Stimulated activated memory B cell treated with anti-CD40 and anti-IgM and Interleukin-4, amounts not matched to agents 10 μg/mL and 1 μg/mL and 100 μg/mL, for 72 hours (primary cell): ENCODE results near the gene GLI3.

ENCODE experiments used
- ATAC-seq: fragments of 150-1000 bp; cut with Tn5 transposase; 2 replicates; pipeline ENCODE4 v1.10.0; 2021
- H3K27ac Mint-ChIP-seq: one replicate; pipeline ENCODE4 v1.8.0; 2022; ENCODE audit warnings: mild to moderate bottlenecking, mixed read lengths
- H3K27me3 Mint-ChIP-seq: one replicate; pipeline ENCODE4 v1.8.0; 2022; ENCODE audit warnings: mixed read lengths
- H3K36me3 Mint-ChIP-seq: one replicate; pipeline ENCODE4 v1.8.0; 2022; ENCODE audit warnings: mixed read lengths
- H3K4me1 Mint-ChIP-seq: one replicate; pipeline ENCODE4 v1.8.0; 2022; ENCODE audit warnings: mixed read lengths
- H3K4me3 Mint-ChIP-seq: one replicate; pipeline ENCODE4 v1.8.0; 2022; ENCODE audit warnings: mild to moderate bottlenecking, moderate library complexity, mixed read lengths
- H3K9me3 Mint-ChIP-seq: one replicate; pipeline ENCODE4 v1.8.0; 2022; ENCODE audit warnings: mixed read lengths

GLI3 gene

GRCh38 chr7:42181566-42181965 lies 55.4 kb downstream of the GLI3 start:
- H3K27ac Mint-ChIP-seq = no peak overlapping the region
- no peaks in the 10 kb centered on the region for H3K36me3 Mint-ChIP-seq
- no peak overlapping the region for H3K4me3 Mint-ChIP-seq
- no peaks in the 10 kb centered on the region for H3K27me3 Mint-ChIP-seq
- H3K4me1 Mint-ChIP-seq = peaks cover 6% of the 10 kb centered on the region
- no peaks in the 10 kb centered on the region for H3K9me3 Mint-ChIP-seq
- ATAC-seq = no peak

GRCh38 chr7:42180806-42181205 lies 56.2 kb downstream of the GLI3 start:
- no peak for ATAC-seq
- H3K9me3 Mint-ChIP-seq = no peaks in the 10 kb centered on the region

GRCh38 chr7:42176724-42177101 lies 60.3 kb downstream of the GLI3 start:
- Mint-ChIP-seq H3K4me3 (no peak overlapping the region), H3K27me3 (no peaks in the 10 kb centered on the region), H3K9me3 (no peaks in the 10 kb centered on the region), H3K4me1 (peaks cover 6% of the 10 kb centered on the region), H3K36me3 (no peaks in the 10 kb centered on the region), H3K27ac (no peak overlapping the region)
- ATAC-seq = no peak

More at GRCh38 chr7:42180806-42181205, 56.2 kb downstream of the GLI3 start:
- Mint-ChIP-seq H3K27me3 (no peaks in the 10 kb centered on the region), H3K27ac (no peak overlapping the region), H3K4me1 (peaks cover 6% of the 10 kb centered on the region), H3K4me3 (no peak overlapping the region), H3K36me3 (no peaks in the 10 kb centered on the region)

GRCh38 chr7:42175834-42176723 lies 60.9 kb downstream of the GLI3 start:
- Mint-ChIP-seq H3K4me3 (no peak overlapping the region), H3K27ac (no peak overlapping the region), H3K4me1 (peaks cover 6% of the 10 kb centered on the region), H3K27me3 (no peaks in the 10 kb centered on the region), H3K9me3 (no peaks in the 10 kb centered on the region), H3K36me3 (no peaks in the 10 kb centered on the region)
- ATAC-seq = no peak

- no peaks in the 10 kb centered on the region for H3K36me3 Mint-ChIP-seq
- no peaks in the 10 kb centered on the region for H3K27me3 Mint-ChIP-seq
- no peak for ATAC-seq
- peaks cover 6% of the 10 kb centered on the region for H3K4me1 Mint-ChIP-seq
- no peak overlapping the region for H3K4me3 Mint-ChIP-seq
- no peak overlapping the region for H3K27ac Mint-ChIP-seq
- H3K9me3 Mint-ChIP-seq = no peaks in the 10 kb centered on the region
Observed at GRCh38 chr7:42174391-42174912, 62.6 kb downstream of the GLI3 start.

GRCh38 chr7:42170724-42171123 lies 66.3 kb downstream of the GLI3 start:
- Mint-ChIP-seq H3K27me3 (no peaks in the 10 kb centered on the region), H3K4me3 (no peak overlapping the region), H3K4me1 (no peaks in the 10 kb centered on the region), H3K27ac (no peak overlapping the region), H3K9me3 (no peaks in the 10 kb centered on the region), H3K36me3 (no peaks in the 10 kb centered on the region)
- ATAC-seq = no peak

- ATAC-seq = no peak
- H3K9me3 Mint-ChIP-seq = no peaks in the 10 kb centered on the region
- H3K27ac Mint-ChIP-seq = no peak overlapping the region
- H3K4me3 Mint-ChIP-seq = no peak overlapping the region
- H3K27me3 Mint-ChIP-seq = no peaks in the 10 kb centered on the region
- no peaks in the 10 kb centered on the region for H3K36me3 Mint-ChIP-seq
- no peaks in the 10 kb centered on the region for H3K4me1 Mint-ChIP-seq
Observed at GRCh38 chr7:42168512-42168911, 68.5 kb downstream of the GLI3 start.

GRCh38 chr7:42167631-42168236 lies 69.3 kb downstream of the GLI3 start:
- H3K36me3 Mint-ChIP-seq = no peaks in the 10 kb centered on the region
- no peaks in the 10 kb centered on the region for H3K9me3 Mint-ChIP-seq
- H3K27me3 Mint-ChIP-seq = no peaks in the 10 kb centered on the region
- H3K4me1 Mint-ChIP-seq = no peaks in the 10 kb centered on the region
- H3K4me3 Mint-ChIP-seq = no peak overlapping the region
- ATAC-seq = no peak
- H3K27ac Mint-ChIP-seq = no peak overlapping the region

GRCh38 chr7:42167206-42167605 lies 69.8 kb downstream of the GLI3 start:
- Mint-ChIP-seq H3K4me1 (no peaks in the 10 kb centered on the region), H3K9me3 (no peaks in the 10 kb centered on the region), H3K4me3 (no peak overlapping the region), H3K27me3 (no peaks in the 10 kb centered on the region), H3K27ac (no peak overlapping the region), H3K36me3 (no peaks in the 10 kb centered on the region)
- no peak for ATAC-seq

GRCh38 chr7:42164881-42165428 lies 72.1 kb downstream of the GLI3 start:
- H3K4me3 Mint-ChIP-seq = no peak overlapping the region
- no peak for ATAC-seq
- no peaks in the 10 kb centered on the region for H3K9me3 Mint-ChIP-seq
- H3K36me3 Mint-ChIP-seq = no peaks in the 10 kb centered on the region
- H3K27me3 Mint-ChIP-seq = no peaks in the 10 kb centered on the region
- H3K4me1 Mint-ChIP-seq = no peaks in the 10 kb centered on the region
- no peak overlapping the region for H3K27ac Mint-ChIP-seq

GRCh38 chr7:42162560-42163325 lies 74.3 kb downstream of the GLI3 start:
- Mint-ChIP-seq H3K4me1 (no peaks in the 10 kb centered on the region), H3K36me3 (no peaks in the 10 kb centered on the region), H3K27ac (no peak overlapping the region), H3K9me3 (no peaks in the 10 kb centered on the region), H3K4me3 (no peak overlapping the region), H3K27me3 (no peaks in the 10 kb centered on the region)
- no peak for ATAC-seq

- no peaks in the 10 kb centered on the region for H3K4me1 Mint-ChIP-seq
Observed at GRCh38 chr7:42161719-42162118, 75.3 kb downstream of the GLI3 start.

GRCh38 chr7:42161110-42161509 lies 75.9 kb downstream of the GLI3 start:
- no peak for ATAC-seq
- H3K36me3 Mint-ChIP-seq = no peaks in the 10 kb centered on the region
- H3K9me3 Mint-ChIP-seq = no peaks in the 10 kb centered on the region
- H3K27ac Mint-ChIP-seq = no peak overlapping the region
- no peak overlapping the region for H3K4me3 Mint-ChIP-seq
- no peaks in the 10 kb centered on the region for H3K4me1 Mint-ChIP-seq
- H3K27me3 Mint-ChIP-seq = no peaks in the 10 kb centered on the region

More at GRCh38 chr7:42161719-42162118, 75.3 kb downstream of the GLI3 start:
- Mint-ChIP-seq H3K4me3 (no peak overlapping the region), H3K27ac (no peak overlapping the region), H3K27me3 (no peaks in the 10 kb centered on the region), H3K9me3 (no peaks in the 10 kb centered on the region), H3K36me3 (no peaks in the 10 kb centered on the region)
- no peak for ATAC-seq

- Mint-ChIP-seq H3K9me3 (no peaks in the 10 kb centered on the region), H3K36me3 (no peaks in the 10 kb centered on the region), H3K4me3 (no peak overlapping the region), H3K27ac (no peak overlapping the region), H3K4me1 (no peaks in the 10 kb centered on the region), H3K27me3 (no peaks in the 10 kb centered on the region)
- no peak for ATAC-seq
Observed at GRCh38 chr7:42159130-42159529, 77.9 kb downstream of the GLI3 start.
